ENCODE measurements around the gene GHRL.

DNA sequence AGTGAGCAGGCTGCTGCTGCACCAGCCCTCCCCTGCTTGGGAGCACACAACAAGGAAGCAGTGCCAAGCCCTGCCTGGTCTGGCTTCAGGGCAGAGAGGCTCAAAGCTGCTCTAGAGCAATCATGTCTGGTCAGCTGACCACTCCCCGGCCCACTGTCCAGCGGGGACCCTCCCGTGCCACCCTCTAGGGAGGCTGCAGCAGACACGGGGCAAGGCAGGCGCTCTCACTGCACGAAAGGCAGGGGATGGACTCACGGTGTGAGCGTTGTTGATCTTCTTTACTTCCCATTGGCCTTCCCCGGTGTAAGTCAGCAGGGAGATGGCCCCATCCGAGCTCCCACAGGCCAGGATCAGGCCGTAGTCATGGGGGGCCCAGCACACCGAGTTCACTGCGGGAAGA, 19.0 kb upstream of the GHRL start:
- TF ChIP-seq, protein P1, sequence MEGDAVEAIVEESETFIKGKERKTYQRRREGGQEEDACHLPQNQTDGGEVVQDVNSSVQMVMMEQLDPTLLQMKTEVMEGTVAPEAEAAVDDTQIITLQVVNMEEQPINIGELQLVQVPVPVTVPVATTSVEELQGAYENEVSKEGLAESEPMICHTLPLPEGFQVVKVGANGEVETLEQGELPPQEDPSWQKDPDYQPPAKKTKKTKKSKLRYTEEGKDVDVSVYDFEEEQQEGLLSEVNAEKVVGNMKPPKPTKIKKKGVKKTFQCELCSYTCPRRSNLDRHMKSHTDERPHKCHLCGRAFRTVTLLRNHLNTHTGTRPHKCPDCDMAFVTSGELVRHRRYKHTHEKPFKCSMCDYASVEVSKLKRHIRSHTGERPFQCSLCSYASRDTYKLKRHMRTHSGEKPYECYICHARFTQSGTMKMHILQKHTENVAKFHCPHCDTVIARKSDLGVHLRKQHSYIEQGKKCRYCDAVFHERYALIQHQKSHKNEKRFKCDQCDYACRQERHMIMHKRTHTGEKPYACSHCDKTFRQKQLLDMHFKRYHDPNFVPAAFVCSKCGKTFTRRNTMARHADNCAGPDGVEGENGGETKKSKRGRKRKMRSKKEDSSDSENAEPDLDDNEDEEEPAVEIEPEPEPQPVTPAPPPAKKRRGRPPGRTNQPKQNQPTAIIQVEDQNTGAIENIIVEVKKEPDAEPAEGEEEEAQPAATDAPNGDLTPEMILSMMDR (IDR thresholded peaks at IDR 0.05) = no peak
- TF ChIP-seq POLR2A (IDR thresholded peaks at IDR 0.05) = no peak

Measured in esophagus squamous epithelium (tissue), 4 donors.